Upper lobe of right lung (tissue), 1 donor: ENCODE data around the gene CCDC174. TPM values are rescaled to one million over a fixed set of nuclear protein-coding genes. Genes with fewer than 3 reads are reported as not detected.
"Not testable (repeated sequence)": the region's sequence is repeated elsewhere in the genome, so short reads cannot be mapped to it uniquely, and the experiment has no call there.

Experiments
- ATAC-seq: fragments of 200-7000 bp; cut with Tn5 transposase; one replicate; pipeline ENCODE4 v1.9.1; 2020; ENCODE audit warnings: mild to moderate bottlenecking, moderate library complexity
- DNase-seq: peaks from one replicate; pipeline ENCODE4 v3.0.0-alpha.2; 2020
- H3K27ac ChIP-seq: fragments of 200-600 bp; one replicate; pipeline ENCODE4 v1.8.0; 2022
- H3K27me3 ChIP-seq: fragments of 200-600 bp; one replicate; pipeline ENCODE4 v1.8.0; 2022; ENCODE audit warnings: mild to moderate bottlenecking
- H3K36me3 ChIP-seq: fragments of 200-600 bp; one replicate; pipeline ENCODE4 v1.8.0; 2022
- H3K4me1 ChIP-seq: fragments of 200-600 bp; one replicate; pipeline ENCODE4 v1.8.0; 2022
- H3K4me3 ChIP-seq: fragments of 200-600 bp; one replicate; pipeline ENCODE4 v1.8.0; 2022; ENCODE audit warnings: mild to moderate bottlenecking
- H3K9me3 ChIP-seq: fragments of 200-600 bp; one replicate; pipeline ENCODE4 v1.8.0; 2022
- CTCF ChIP-seq: fragments of 200-600 bp; IDR thresholded peaks from one replicate; pipeline ENCODE4 v1.8.0; 2022; ENCODE audit warnings: antibody characterized with exemption
- intact Hi-C: fragments of 100-400 bp; cut with DNase I; formaldehyde crosslinking; loops from one replicate; pipeline ENCODE4 v1.11.0; 2022
- total RNA-seq: library from RNA; stranded (reverse); fragmentation: NEBNext Ultra II Directional; extraction: Animal tissue kit (Norgen Biotek cat#: 25700); gene quantifications from one replicate; pipeline ENCODE4 v1.2.1, GENCODE V29; 2021
- donor health status: DM: no; HTN: yes; CAD: no; lungs with severe emphysema.

CCDC174 gene
- total RNA-seq, 1 donor from 2014 or later, result 22.1 TPM

DNA sequence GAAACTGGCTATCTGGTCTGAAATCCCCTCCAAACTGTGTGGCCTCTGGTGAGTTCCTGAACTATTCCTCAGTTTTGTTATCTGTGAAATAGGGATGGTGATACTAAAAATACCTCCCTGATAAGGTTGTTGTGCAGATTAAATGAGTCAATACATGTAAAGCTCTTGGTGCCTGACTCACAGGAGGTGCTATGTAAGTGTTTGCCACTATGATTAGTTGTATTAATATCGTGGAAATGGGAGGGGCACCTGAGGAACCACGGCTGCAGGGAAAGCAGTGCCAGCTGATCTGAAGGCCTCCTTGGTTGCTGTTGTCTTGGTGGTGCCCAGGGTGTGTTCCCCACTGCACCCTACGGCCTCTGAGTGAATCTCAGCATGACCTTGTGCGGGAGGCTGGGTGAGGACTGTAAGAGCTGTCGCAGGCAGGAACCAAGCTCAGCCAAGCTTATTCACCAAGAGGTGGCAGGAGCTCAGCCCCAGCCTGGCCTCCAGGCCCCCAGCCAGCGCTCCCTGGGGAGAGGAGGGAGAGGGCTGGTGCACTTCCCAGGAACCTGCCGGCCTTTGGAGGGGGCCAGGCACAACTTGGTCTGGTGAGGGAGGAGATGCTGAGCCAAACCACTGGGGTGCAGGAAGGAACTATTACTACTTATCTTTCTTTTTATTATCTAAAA, 44.8 kb upstream of the CCDC174 start:
- Histone ChIP-seq H3K4me1 (peaks cover 5% of the 10 kb centered on the region), H3K27me3 (peaks cover 37% of the 10 kb centered on the region), H3K27ac (no peak overlapping the region), H3K4me3 (no peak overlapping the region), H3K36me3 (no peaks in the 10 kb centered on the region), H3K9me3 (no peaks in the 10 kb centered on the region)
- TF ChIP-seq CTCF, result no peak
- intact Hi-C loops, result no loop called here
- ATAC-seq (no peak), DNase-seq (no peak)

DNA sequence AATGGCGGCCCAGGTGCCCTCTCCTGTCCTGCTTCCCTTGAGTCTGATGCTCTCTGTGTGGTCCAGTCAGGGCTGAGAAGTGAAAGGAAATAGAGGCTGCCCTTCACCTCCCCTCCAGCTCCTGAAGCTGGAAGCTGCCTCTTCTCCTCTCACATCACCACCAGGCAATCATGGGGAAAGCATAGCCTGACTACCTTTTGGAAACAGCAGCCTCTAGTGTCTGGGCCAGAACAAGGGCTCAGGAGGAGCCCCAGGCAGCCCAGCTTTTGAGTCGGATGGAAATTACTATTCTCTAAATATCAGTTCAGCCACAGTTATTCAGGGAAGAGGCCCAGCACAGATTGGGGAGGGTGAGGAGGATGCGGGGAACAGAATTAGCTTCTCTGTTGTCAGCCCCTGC, 43.3 kb upstream of the CCDC174 start:
- intact Hi-C loops, result no loop called here
- Histone ChIP-seq H3K4me1 (no peaks in the 10 kb centered on the region), H3K9me3 (no peaks in the 10 kb centered on the region), H3K27me3 (peaks cover 26% of the 10 kb centered on the region), H3K27ac (no peak overlapping the region), H3K36me3 (no peaks in the 10 kb centered on the region), H3K4me3 (no peak overlapping the region)
- ATAC-seq (no peak), DNase-seq (no peak)
- TF ChIP-seq CTCF, result no peak

DNA sequence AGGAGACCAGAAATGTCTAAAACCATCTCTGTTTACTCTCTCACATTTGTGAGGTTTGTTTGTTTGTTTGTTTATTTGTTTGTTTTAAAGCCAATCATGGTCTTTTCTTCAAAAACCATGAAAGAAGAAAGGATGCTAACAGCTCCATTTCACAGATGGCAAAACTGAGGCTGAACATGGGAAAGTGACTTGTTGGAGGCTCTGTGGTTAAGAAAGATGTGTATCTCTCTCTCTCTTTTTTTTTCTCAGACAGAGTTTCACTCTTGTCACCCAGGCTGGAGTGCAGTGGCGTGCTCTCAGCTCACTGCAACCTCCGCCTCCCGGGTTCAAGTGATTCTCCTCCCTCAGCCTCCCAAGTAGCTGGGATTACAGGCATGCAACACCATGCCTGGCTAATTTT, 42.5 kb upstream of the CCDC174 start:
- H3K36me3 ChIP-seq, intact Hi-C loops, H3K27ac ChIP-seq, H3K9me3 ChIP-seq, ATAC-seq, DNase-seq, H3K4me1 ChIP-seq, H3K4me3 ChIP-seq: not testable (repeated sequence)
- H3K27me3 ChIP-seq, result peaks cover 18% of the 10 kb centered on the region

- Histone ChIP-seq H3K9me3 (no peaks in the 10 kb centered on the region), H3K4me3 (no peak overlapping the region), H3K4me1 (no peaks in the 10 kb centered on the region), H3K27ac (no peak overlapping the region), H3K36me3 (no peaks in the 10 kb centered on the region), H3K27me3 (peaks cover 13% of the 10 kb centered on the region)
- DNase-seq, result no peak
- intact Hi-C loops, result no loop called here
- no peak for TF ChIP-seq CTCF
- no peak for ATAC-seq
These were observed 42.1 kb upstream of the CCDC174 start for GRCh38 chr3:14609506-14609905.

DNA sequence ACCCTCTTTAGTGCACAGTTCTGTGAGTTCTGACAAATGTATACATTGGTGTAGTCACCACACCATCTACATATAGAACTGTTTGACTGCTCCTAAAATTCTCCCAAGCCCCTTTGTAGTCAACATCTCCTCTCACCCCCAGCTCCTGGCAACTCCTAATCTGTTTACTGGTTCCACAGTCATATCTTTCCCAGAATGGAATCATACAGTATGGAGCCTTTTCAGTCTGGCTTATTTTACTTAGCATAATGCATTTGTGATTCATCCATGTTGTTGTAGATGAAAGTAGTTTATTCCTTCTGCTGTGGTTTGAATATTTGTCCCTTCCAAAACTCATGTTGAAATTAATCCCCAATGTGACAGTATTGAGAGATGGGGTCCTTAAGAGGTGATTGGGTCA, 41.6 kb upstream of the CCDC174 start:
- TF ChIP-seq CTCF, result no peak

GRCh38 chr3:14614189-14614588, 37.4 kb upstream of the CCDC174 start:
- H3K36me3 ChIP-seq, result no peaks in the 10 kb centered on the region
- DNase-seq (no peak), ATAC-seq (no peak)
- intact Hi-C loops, result no loop called here
- TF ChIP-seq CTCF, result no peak
- no peaks in the 10 kb centered on the region for H3K4me1 ChIP-seq
- H3K9me3 ChIP-seq, result no peaks in the 10 kb centered on the region
- H3K27ac ChIP-seq, result no peak overlapping the region
- H3K4me3 ChIP-seq, result no peak overlapping the region
- H3K27me3 ChIP-seq, result peaks cover 11% of the 10 kb centered on the region

More for the DNA sequence above, 41.6 kb upstream of the CCDC174 start:
- Histone ChIP-seq H3K27ac (no peak overlapping the region), H3K27me3 (peaks cover 11% of the 10 kb centered on the region), H3K36me3 (no peaks in the 10 kb centered on the region), H3K9me3 (no peaks in the 10 kb centered on the region), H3K4me3 (no peak overlapping the region), H3K4me1 (no peaks in the 10 kb centered on the region)
- intact Hi-C loops, result no loop called here
- DNase-seq (no peak), ATAC-seq (no peak)
